Measurements from ENCODE around the gene NUDCD2. TPM values are rescaled to one million over a fixed set of nuclear protein-coding genes. Genes with fewer than 3 reads are reported as not detected.

NUDCD2 gene
- total and polyA plus RNA-seq, 2 donors (not counting 3 experiments of a cell fraction or from before 2014, with no cell fraction given), result 3.9 to 50.3 TPM

Small RNA genes lying within 50 kb of the gene (small RNA-seq; reads per million reads assigned to genes)
- gene AC008723.1 (ENCODE audit: insufficient read depth, insufficient read length, low read depth, low replicate concordance), result not detected

Other genes starting within 250 kb of the NUDCD2 start
- 164 and 186 TPM in 2 replicates for gene CCNG1, start 22.5 kb downstream of the NUDCD2 start, total RNA-seq
- 40.8 and 47.2 TPM in 2 replicates for gene CCNG1, start 22.5 kb downstream of the NUDCD2 start, polyA plus RNA-seq
- gene HMMR, start 530 bp upstream of the NUDCD2 start, total RNA-seq, result 26.0 and 31.0 TPM in 2 replicates
- gene HMMR, start 530 bp upstream of the NUDCD2 start, polyA plus RNA-seq, result 3.9 and 5.5 TPM in 2 replicates
- 93.1 and 101 TPM in 2 replicates for gene MAT2B, start 45.5 kb upstream of the NUDCD2 start, total RNA-seq
- 33.9 and 41.5 TPM in 2 replicates for gene MAT2B, start 45.5 kb upstream of the NUDCD2 start, polyA plus RNA-seq

Measured in endothelial cell of umbilical vein (primary cell).